Mesenchymal stem cell (in vitro differentiated cells and primary cell): ENCODE measurements around the gene ITPR3.
A peak's percentile ranks its signal among the peaks of the same experiment; 100 is the strongest.

Experiments used
- DNase-seq: peaks from one replicate; pipeline ENCODE4 v3.0.0-alpha.2; 2013
- H2AFZ ChIP-seq: one replicate; pipeline ENCODE4 v1.6.1; 2013; ENCODE audit warnings: low read depth, mild to moderate bottlenecking, control low read depth, inconsistent platforms, low read length, moderate library complexity
- H2AK5ac ChIP-seq: 2 replicates; pipeline ENCODE4 v1.6.1; 2013; ENCODE audit warnings: low read length, moderate library complexity, mild to moderate bottlenecking, inconsistent platforms; ENCODE audit not compliant: severe bottlenecking
- H2BK120ac ChIP-seq: one replicate; pipeline ENCODE4 v1.6.1; 2013; ENCODE audit warnings: low read depth, mild to moderate bottlenecking, inconsistent platforms, low read length, moderate library complexity
- H2BK12ac ChIP-seq, 2 experiments: one replicate each; pipeline ENCODE4 v1.6.1; 2013; ENCODE audit warnings: inconsistent platforms in 2 of 2, low read length in 2 of 2, mild to moderate bottlenecking in 2 of 2, moderate library complexity in 2 of 2, control low read depth in 1 of 2
- H2BK15ac ChIP-seq: one replicate; pipeline ENCODE4 v1.6.1; 2013; ENCODE audit warnings: mild to moderate bottlenecking, low read depth, inconsistent platforms; ENCODE audit not compliant: poor library complexity, severe bottlenecking
- H2BK5ac ChIP-seq: 2 replicates; pipeline ENCODE4 v1.6.1; 2013; ENCODE audit warnings: low read depth, mild to moderate bottlenecking, low read length, control low read depth, inconsistent platforms; ENCODE audit not compliant: poor library complexity, severe bottlenecking
- H3K14ac ChIP-seq, 2 experiments: one replicate each; pipeline ENCODE4 v1.6.1; 2013; ENCODE audit warnings: inconsistent platforms in 2 of 2, low read length in 2 of 2, control low read depth in 1 of 2, mild to moderate bottlenecking in 1 of 2, moderate library complexity in 1 of 2
- H3K18ac ChIP-seq, 2 experiments: one replicate each; pipeline ENCODE4 v1.6.1; 2013; ENCODE audit warnings: inconsistent platforms in 2 of 2, low read length in 2 of 2, control low read depth in 1 of 2, low read depth in 1 of 2, mild to moderate bottlenecking in 1 of 2
- H3K23ac ChIP-seq, 2 experiments: one replicate each; pipeline ENCODE4 v1.6.1; 2013; ENCODE audit warnings: inconsistent platforms in 2 of 2, low read length in 2 of 2, mild to moderate bottlenecking in 2 of 2, moderate library complexity in 2 of 2, control low read depth in 1 of 2
- H3K27ac ChIP-seq: 2 replicates; pipeline ENCODE4 v1.5.1; 2013; ENCODE audit warnings: mild to moderate bottlenecking, moderate library complexity, low read length, control low read depth, inconsistent platforms; ENCODE audit not compliant: poor library complexity, severe bottlenecking
- H3K27me3 ChIP-seq, 2 experiments: 2 replicates each; pipeline versions ENCODE4 v1.6.1 to v1.7.0; 2013; ENCODE audit warnings: low read length in 2 of 2, mild to moderate bottlenecking in 2 of 2, moderate library complexity in 2 of 2, control low read depth in 1 of 2, inconsistent platforms in 1 of 2; ENCODE audit not compliant: control insufficient read depth in 1 of 2, insufficient read depth in 1 of 2
- H3K36me3 ChIP-seq, 2 experiments: 2 replicates each; pipeline versions ENCODE4 v1.6.1 to v1.7.0; 2013; ENCODE audit warnings: low read length in 2 of 2, control low read depth in 1 of 2, inconsistent platforms in 1 of 2, low read depth in 1 of 2, mild to moderate bottlenecking in 1 of 2; ENCODE audit not compliant: insufficient read depth in 2 of 2, control insufficient read depth in 1 of 2
- H3K4ac ChIP-seq, 2 experiments: one replicate each; pipeline ENCODE4 v1.6.1; 2013; ENCODE audit warnings: inconsistent platforms in 2 of 2, low read length in 2 of 2, mild to moderate bottlenecking in 2 of 2, moderate library complexity in 2 of 2, control low read depth in 1 of 2, low read depth in 1 of 2
- H3K4me1 ChIP-seq: 2 replicates; pipeline ENCODE4 v1.6.1; 2013; ENCODE audit warnings: low read depth, low read length, control low read depth; ENCODE audit not compliant: control insufficient read depth, insufficient read depth
- H3K4me2 ChIP-seq: 2 replicates; pipeline ENCODE4 v1.6.1; 2013; ENCODE audit warnings: low read length, mild to moderate bottlenecking, inconsistent platforms; ENCODE audit not compliant: poor library complexity, severe bottlenecking
- H3K4me3 ChIP-seq, 2 experiments: 2 replicates each; pipeline versions ENCODE4 v1.5.1 to v1.7.0; 2013; ENCODE audit warnings: low read length in 2 of 2, mild to moderate bottlenecking in 2 of 2, control low read depth in 1 of 2, low read depth in 1 of 2; ENCODE audit not compliant: insufficient read depth in 1 of 2
- H3K79me1 ChIP-seq: replicated peaks from 2 replicates; pipeline ENCODE4 v1.6.1; 2013; ENCODE audit warnings: mild to moderate bottlenecking, control low read depth, low read length, inconsistent platforms; ENCODE audit not compliant: poor library complexity, severe bottlenecking
- H3K9ac ChIP-seq: 2 replicates; pipeline ENCODE4 v1.7.0; 2013; ENCODE audit warnings: mild to moderate bottlenecking, low read length, moderate library complexity
- H3K9me3 ChIP-seq: 2 replicates; pipeline ENCODE4 v1.7.0; 2013; ENCODE audit warnings: mild to moderate bottlenecking, low read length; ENCODE audit not compliant: control insufficient read depth
- H4K8ac ChIP-seq: one replicate; pipeline ENCODE4 v1.6.1; 2013; ENCODE audit warnings: inconsistent platforms, mild to moderate bottlenecking, low read length, moderate library complexity
- H4K91ac ChIP-seq: one replicate; pipeline ENCODE4 v1.6.1; 2013; ENCODE audit warnings: mild to moderate bottlenecking, low read length, inconsistent platforms
- WGBS: methylation state at CpG from one replicate; pipeline ENCODE4 v1.1.7; 2013; ENCODE audit warnings: mixed read lengths; 5-methylcytosine and 5-hydroxymethylcytosine counted together

Gene ITPR3

GRCh38 chr6:33702345-33702977, 81.3 kb downstream of the ITPR3 start:
- Histone ChIP-seq H4K91ac (no peak overlapping the region), H3K27me3 (no peaks in the 10 kb centered on the region), H3K14ac (no peak overlapping the region), H2BK5ac (no peak overlapping the region), H3K18ac (no peak overlapping the region), H2AK5ac (no peak overlapping the region), H2BK12ac (no peak overlapping the region), H2AFZ (no peak overlapping the region), H2BK15ac (no peak overlapping the region), H3K4ac (no peak overlapping the region), H3K4me3 (no peak overlapping the region), H3K4me2 (no peak overlapping the region), H2BK120ac (no peak overlapping the region), H3K23ac (no peak overlapping the region), H3K36me3 (peaks cover 32 to 71% of the 10 kb centered on the region in 2 experiments), H3K27ac (no peak overlapping the region), H3K4me1 (peaks cover 9% of the 10 kb centered on the region), H3K9me3 (no peaks in the 10 kb centered on the region), H3K9ac (peak overlapping the region; percentile 53), H4K8ac (no peak overlapping the region), H3K79me1 (peaks cover 40% of the 10 kb centered on the region)
- WGBS = no CpG with 5 or more reads among the region's 1 CpG
- peak; percentile 81 for DNase-seq

- H3K79me1 ChIP-seq = peaks cover 42% of the 10 kb centered on the region
- no peak overlapping the region for H2AFZ ChIP-seq
- no peak overlapping the region for H4K91ac ChIP-seq
- 97% methylated on average over 11 of the region's 11 CpGs for WGBS
- no peak overlapping the region for H3K4ac ChIP-seq
- H3K18ac ChIP-seq = no peak overlapping the region
- no peak overlapping the region for H2BK5ac ChIP-seq
- DNase-seq = no peak
- H2BK12ac ChIP-seq = peak overlapping the region in 1 of 2 experiments; percentile 15
- no peak overlapping the region for H3K4me2 ChIP-seq
- no peak overlapping the region for H2BK120ac ChIP-seq
- H3K23ac ChIP-seq = peak overlapping the region in 1 of 2 experiments; percentile 63
- H3K14ac ChIP-seq = no peak overlapping the region
- no peaks in the 10 kb centered on the region for H3K27me3 ChIP-seq
- H2AK5ac ChIP-seq = no peak overlapping the region
- no peak overlapping the region for H2BK15ac ChIP-seq
- no peak overlapping the region for H3K27ac ChIP-seq
- H3K4me3 ChIP-seq = no peak overlapping the region
- H3K9me3 ChIP-seq = no peaks in the 10 kb centered on the region
- peaks cover 31 to 71% of the 10 kb centered on the region in 2 experiments for H3K36me3 ChIP-seq
- no peak overlapping the region for H3K9ac ChIP-seq
- H4K8ac ChIP-seq = no peak overlapping the region
- H3K4me1 ChIP-seq = peaks cover 9% of the 10 kb centered on the region
Observed at GRCh38 chr6:33704215-33705066, 83.3 kb downstream of the ITPR3 start.

GRCh38 chr6:33705268-33705885, 84.3 kb downstream of the ITPR3 start:
- Histone ChIP-seq H3K4me2 (no peak overlapping the region), H2BK12ac (no peak overlapping the region), H3K27ac (no peak overlapping the region), H2BK5ac (no peak overlapping the region), H2AFZ (no peak overlapping the region), H3K9ac (no peak overlapping the region), H3K4me1 (peaks cover 10% of the 10 kb centered on the region), H3K9me3 (no peaks in the 10 kb centered on the region), H3K27me3 (no peaks in the 10 kb centered on the region), H4K8ac (peak overlapping the region; percentile 29), H3K23ac (no peak overlapping the region), H3K14ac (no peak overlapping the region), H3K18ac (no peak overlapping the region), H3K4ac (no peak overlapping the region), H2AK5ac (no peak overlapping the region), H4K91ac (no peak overlapping the region), H3K79me1 (peaks cover 43% of the 10 kb centered on the region), H2BK15ac (no peak overlapping the region), H3K36me3 (peaks cover 31 to 71% of the 10 kb centered on the region in 2 experiments), H2BK120ac (no peak overlapping the region), H3K4me3 (no peak overlapping the region)
- peak; percentile 9 for DNase-seq
- WGBS = 75% methylated on average over 8 of the region's 9 CpGs
